ENCODE results near the gene ZFYVE1.
"Not testable (repeated sequence)": the region's sequence is repeated elsewhere in the genome, so short reads cannot be mapped to it uniquely, and the experiment has no call there.

The ZFYVE1 gene, protein sequence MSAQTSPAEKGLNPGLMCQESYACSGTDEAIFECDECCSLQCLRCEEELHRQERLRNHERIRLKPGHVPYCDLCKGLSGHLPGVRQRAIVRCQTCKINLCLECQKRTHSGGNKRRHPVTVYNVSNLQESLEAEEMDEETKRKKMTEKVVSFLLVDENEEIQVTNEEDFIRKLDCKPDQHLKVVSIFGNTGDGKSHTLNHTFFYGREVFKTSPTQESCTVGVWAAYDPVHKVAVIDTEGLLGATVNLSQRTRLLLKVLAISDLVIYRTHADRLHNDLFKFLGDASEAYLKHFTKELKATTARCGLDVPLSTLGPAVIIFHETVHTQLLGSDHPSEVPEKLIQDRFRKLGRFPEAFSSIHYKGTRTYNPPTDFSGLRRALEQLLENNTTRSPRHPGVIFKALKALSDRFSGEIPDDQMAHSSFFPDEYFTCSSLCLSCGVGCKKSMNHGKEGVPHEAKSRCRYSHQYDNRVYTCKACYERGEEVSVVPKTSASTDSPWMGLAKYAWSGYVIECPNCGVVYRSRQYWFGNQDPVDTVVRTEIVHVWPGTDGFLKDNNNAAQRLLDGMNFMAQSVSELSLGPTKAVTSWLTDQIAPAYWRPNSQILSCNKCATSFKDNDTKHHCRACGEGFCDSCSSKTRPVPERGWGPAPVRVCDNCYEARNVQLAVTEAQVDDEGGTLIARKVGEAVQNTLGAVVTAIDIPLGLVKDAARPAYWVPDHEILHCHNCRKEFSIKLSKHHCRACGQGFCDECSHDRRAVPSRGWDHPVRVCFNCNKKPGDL

DNA sequence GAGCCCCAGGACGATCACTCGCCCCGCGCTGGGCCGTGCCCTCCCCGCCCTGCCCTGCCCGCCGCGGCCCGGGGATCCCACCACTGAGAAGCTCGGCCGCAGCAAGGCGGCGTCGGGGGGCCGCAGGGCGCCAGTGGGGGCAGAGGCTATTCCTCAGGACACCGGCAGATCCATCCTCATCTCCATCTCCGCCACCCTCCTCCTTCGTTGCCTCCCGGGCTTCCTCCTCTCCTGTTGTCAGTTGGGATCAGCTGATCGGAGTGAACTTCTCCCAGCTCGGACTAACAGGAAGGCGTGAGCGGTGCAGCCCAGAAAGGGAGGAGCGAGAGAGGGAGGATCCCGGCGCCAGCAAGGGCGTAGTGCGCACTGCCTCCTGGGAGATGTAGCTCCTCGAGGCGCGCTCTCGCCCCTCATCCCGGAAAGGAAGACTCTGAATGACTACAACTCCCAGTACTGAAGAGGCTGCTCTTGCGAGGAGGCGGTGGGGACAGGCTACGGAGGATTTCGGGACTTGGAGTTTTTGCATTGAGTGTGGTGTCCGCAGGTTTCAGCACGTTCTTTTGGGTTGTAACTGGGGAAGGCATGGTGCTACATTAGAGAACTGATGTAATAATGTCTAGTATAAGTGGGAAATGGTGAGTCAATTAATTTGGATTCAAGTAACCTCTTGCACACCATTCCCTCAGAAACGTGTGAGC lies at the start of gene ZFYVE1:
Gene ZFYVE1, minus strand, starts transcription at position 262 of the 698 bp plus-strand sequence. CDS start 2,598 bp downstream, outside the sequence.
- DNase-seq, result peak; percentile 99

- DNase-seq, result no peak
Measured at GRCh38 chr14:73069585-73069984, 42.7 kb upstream of the ZFYVE1 start.

DNA sequence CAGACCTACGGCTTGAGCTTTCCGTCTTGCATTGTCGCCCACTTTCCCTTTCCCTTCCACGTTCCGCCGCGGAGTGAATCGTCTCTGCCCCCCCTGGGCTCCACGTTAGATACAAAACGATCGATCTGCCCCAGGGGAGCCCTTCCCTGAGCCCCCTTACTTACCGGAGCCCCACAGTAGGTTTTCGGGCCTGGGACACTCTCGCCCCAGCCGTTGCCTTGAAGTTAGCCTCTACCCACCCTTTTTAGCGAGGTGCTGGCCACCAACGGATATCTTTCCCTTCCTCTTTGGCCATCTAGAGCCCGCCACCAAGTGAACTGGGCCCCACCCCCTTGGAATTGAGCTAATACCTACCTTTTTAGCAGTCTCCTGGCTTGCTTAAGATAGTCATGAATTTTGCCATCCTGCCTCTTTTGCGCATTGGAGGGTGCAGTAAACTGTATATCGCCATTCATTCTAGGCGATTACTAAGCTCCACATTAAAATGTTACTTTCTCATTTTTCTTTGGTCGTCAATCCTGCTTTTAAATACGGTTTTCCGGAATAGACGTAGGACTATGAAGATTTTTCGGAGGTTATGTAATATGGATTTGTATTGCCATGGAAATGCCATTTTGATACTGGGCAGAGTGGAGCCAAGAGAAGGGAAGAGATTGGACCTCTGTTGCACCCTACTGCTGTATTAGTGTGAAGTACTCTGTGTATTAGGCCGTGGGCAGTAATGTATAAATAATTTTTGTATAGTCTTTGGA lies 32.2 kb upstream of the ZFYVE1 start:
- peak; percentile 23 for DNase-seq

DNA sequence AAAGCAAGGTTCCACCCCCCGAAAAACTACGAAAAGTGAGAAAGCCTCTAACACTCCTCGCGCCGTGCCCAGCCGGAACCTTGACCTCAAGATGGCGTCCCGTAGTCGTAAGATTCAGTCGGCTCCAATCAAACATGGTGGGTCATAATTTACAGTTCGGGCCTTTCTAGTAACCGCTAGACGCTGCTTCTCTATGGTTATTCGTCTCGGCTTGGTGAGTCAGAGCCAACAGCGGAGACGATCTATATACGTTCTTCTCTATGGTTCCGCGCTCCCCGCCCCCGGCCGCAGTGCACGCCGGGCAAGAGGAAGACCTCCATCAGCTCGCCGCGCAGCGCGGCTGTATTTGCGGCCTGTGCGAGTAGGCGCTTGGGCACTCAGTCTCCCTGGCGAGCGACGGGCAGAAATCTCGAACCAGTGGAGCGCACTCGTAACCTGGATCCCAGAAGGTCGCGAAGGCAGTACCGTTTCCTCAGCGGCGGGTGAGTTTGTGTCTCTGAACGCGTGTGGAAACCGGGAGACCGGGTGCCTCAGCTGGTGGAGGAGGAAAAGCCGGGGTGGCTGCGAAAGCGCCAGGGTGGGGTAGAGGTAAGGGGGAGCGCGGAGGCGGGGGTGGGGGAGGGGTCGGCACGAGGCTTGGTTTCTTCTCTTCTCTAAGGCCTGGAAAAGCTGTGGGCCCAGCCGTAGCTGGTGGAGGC lies 31.5 kb upstream of the ZFYVE1 start, which contains the start of gene RBM25:
Gene RBM25, plus strand, starts transcription at position 311 of the 698 bp plus-strand sequence. CDS start 13,108 bp downstream, outside the sequence.
- peak; percentile 99 for DNase-seq

DNA sequence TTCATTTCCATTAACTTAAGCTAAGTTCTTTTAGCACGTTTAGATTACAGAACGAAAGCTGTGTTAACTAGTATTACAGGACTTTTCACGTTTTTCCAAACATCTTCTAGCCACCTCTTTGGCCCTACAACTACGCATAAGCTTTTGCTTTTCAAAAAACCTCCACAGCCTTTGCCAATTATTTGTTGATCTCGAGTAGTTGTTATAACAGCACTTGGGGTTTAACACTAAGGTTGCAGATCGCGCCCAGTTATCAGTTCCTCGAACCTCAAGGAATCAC lies 31.0 kb upstream of the ZFYVE1 start:
- DNase-seq, result no peak

GRCh38 chr14:73055251-73055650 lies 28.3 kb upstream of the ZFYVE1 start:
- no peak for DNase-seq

GRCh38 chr14:73049428-73049827 lies 22.5 kb upstream of the ZFYVE1 start:
- DNase-seq, result no peak

GRCh38 chr14:73047808-73048207 lies 20.9 kb upstream of the ZFYVE1 start:
- no peak for DNase-seq

DNA sequence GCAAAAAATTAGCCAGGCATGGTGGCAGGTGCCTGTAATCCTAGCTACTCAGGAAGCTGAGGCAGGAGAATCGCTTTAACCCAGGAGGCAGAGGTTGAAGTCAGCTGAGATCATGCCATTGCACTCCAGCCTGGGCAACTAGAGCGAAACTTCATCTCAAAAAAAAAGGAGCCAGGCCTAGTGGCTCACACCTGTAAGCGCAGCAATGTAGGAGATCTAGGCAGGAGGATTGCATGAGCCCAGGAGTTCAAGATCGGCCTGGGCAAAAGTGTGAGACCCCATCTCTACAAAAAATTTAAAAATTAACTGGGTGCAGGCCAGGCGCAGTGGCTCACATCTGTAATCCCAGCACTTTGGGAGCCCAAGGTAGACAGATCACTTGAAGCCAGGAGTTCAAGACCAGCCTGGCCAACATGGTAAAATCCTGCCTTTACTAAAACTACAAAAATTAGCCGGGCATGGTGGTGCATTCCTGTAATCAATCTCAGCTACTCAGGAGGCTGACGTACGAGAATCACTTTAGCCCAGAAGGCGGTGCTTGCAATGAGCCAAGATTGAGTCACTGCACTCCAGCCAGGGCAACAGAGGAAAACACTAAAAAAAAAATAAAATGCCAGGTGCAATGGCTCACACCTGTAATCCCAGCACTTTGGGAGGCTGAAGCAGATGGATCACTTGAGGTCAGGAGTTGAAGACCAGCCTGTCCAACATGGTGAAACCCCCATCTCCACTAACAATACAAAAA lies 10.0 kb upstream of the ZFYVE1 start:
- not testable (repeated sequence) for DNase-seq

DNA sequence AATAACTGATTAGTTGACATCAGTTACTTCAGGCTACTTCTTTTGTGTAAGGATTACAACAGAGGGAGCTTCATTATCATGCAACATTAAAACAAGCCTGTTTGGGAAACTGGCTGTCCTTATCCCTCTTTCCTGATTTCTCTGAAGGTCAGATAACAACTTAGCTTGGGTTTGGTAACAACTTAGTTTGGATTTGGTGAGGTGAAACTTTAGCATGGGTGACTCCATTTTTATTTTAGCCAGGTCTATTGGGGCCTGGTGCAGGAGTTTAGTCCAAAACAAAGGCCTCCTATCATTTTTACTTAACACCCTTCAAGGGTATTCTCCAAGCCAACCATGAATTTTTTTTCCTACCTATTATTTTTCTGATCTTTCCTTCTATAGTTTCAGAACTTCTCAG lies 1.1 kb upstream of the ZFYVE1 start:
- no peak for DNase-seq

GRCh38 chr14:73027546-73027945 lies 640 bp upstream of the ZFYVE1 start:
- no peak for DNase-seq

- DNase-seq, result no peak
Measured at GRCh38 chr14:73026243-73026844, 562 bp downstream of the ZFYVE1 start.

DNA sequence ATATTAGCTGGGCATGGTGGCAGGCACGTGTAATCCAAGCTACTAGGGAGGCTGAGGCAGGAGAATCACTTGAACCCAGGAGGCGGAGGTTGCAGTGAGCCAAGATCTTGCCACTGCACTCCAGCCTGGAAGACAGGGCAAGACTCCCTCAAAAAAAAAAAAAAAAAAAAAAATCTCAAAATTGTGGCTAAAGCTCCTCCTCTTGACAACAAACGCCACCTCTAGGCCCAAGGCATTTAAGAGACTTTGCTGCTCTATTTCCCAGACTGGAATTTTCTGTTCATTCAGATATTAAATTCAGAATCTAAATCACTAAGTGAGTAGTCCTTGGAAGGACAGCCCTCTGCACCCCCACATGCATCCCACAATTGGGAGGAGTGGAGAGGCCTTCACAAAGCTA lies 1.4 kb downstream of the ZFYVE1 start:
- peak; percentile 8 for DNase-seq

DNA sequence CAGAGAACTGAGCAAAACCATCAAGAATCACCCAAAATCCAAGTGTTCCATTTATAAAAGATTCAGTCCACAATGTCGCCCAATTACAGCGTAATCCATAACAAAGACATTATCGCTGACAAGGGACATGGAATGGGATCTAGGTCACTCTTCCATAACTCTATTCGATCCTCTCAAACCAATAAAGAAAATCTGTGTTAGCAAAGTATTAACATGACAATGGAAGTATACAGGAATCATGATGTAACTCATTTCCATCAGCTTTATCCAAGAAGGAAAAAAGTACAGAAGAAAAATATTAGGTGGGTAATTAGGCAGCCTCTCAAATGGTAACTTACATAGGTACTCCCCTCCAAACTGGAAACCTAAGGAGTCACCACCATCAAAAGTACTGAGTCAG lies 4.9 kb downstream of the ZFYVE1 start:
- DNase-seq, result no peak

DNA sequence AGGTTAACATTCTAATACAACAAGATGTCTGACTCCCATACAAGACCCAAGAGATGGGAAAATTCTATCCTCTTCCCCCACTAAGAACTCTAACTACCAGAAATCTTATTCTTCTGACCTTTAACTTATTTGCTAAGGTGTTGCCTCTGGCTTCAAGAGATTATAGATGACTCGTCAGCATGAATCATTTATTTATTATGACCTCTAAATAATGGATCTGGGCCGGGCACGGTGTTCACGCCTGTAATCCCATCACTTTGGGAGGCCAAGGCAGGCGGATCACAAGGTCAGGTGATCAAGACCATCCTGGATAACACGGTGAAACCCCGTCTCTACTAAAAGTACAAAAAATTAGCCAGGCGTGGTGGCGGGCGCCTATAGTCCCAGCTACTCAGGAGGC lies 10.9 kb downstream of the ZFYVE1 start:
- DNase-seq, result not testable (repeated sequence)

- DNase-seq, result not testable (repeated sequence)
Measured at GRCh38 chr14:73015552-73015951, 11.4 kb downstream of the ZFYVE1 start.

GRCh38 chr14:73014105-73014504 lies 12.8 kb downstream of the ZFYVE1 start:
- no peak for DNase-seq

DNA sequence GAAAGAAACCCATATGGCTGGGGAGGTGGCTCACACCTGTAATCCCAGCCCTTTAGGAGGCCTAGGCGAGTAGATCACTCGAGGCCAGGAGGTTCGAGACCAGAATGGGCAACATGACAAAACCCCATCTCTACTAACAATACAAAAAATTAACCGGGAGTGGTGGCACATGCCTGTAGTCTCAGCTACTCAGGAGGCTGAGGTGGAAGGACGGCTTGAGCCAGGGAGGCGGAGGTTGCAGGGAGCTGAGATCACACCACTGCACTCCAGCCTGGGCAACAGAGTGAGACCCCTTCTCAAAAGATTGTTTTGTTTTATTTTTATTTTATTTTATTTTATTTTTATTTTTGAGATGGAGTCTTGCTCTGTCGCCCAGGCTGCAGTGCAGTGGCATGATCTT lies 15.7 kb downstream of the ZFYVE1 start:
- not testable (repeated sequence) for DNase-seq

- DNase-seq, result peak; percentile 70
Measured at GRCh38 chr14:73008501-73008900, 18.4 kb downstream of the ZFYVE1 start.

DNA sequence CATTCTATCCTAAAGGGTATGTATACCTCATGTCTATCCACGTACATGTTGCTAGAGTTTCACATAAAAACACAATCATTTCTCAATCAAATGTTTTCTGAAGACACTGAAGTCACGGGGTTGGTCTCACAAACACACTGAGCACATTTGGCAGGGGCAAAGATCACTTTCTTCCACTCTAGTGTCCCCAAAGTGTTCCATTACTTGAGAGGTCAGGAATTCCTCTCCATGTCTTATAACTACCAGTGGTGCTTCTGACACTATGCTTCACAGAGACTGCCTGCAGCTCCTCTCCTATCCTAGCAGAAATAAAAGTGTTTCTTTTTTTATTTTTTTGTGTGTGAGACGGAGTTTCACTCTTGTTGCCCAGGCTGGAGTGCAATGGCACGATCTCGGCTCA lies 19.1 kb downstream of the ZFYVE1 start:
- no peak for DNase-seq

- not testable (repeated sequence) for DNase-seq
Measured at GRCh38 chr14:73004641-73005040, 22.3 kb downstream of the ZFYVE1 start.

Data from fibroblast of skin of right biceps (primary cell).